Esophagus muscularis mucosa (tissue), 4 donors: ENCODE measurements around the gene ULBP2. TPM values are rescaled to one million over a fixed set of nuclear protein-coding genes. Genes with fewer than 3 reads are reported as not detected.
"Not testable (repeated sequence)": the region's sequence is repeated elsewhere in the genome, so short reads cannot be mapped to it uniquely, and the experiment has no call there.

Experiments used
- DNase-seq: peaks from one replicate; pipeline ENCODE4 v3.0.0-alpha.2; 2017; ENCODE audit errors: extremely low spot score
- H3K27ac ChIP-seq, 4 donors: fragments of 200-600 bp; sonication (generic); replicated peaks in 1 of 4; 1 replicate in 3 of 4; 2 replicates in 1 of 4; pipeline ENCODE4 v1.5.1; 2016 to 2019; ENCODE audit warnings: mild to moderate bottlenecking in 1 of 4
- H3K27me3 ChIP-seq, 4 donors: fragments of 200-600 bp; sonication (generic); one replicate each; pipeline versions ENCODE4 v1.5.1 to v1.6.0; 2016 to 2019
- H3K36me3 ChIP-seq, 4 donors: fragments of 200-600 bp; sonication (generic); one replicate each; pipeline ENCODE4 v1.5.1; 2016 to 2019
- H3K4me1 ChIP-seq, 4 donors: fragments of 200-600 bp; sonication (generic); one replicate each; pipeline ENCODE4 v1.5.1; 2016 to 2019
- H3K4me3 ChIP-seq, 4 donors: fragments of 200-600 bp; sonication (generic); 1 replicate in 2 of 4; 2 replicates in 2 of 4; pipeline ENCODE4 v1.5.1; 2016 to 2019; ENCODE audit warnings: mild to moderate bottlenecking in 4 of 4, moderate library complexity in 1 of 4
- H3K9me3 ChIP-seq, 4 donors: fragments of 200-600 bp; sonication (generic); 1 replicate in 3 of 4; 2 replicates in 1 of 4; pipeline ENCODE4 v1.5.1; 2016 to 2019
- CTCF ChIP-seq, 3 experiments: fragments of 200-600 bp in 2 of 3; fragments of 450-650 bp in 1 of 3; sonication (generic) in 2 of 3; IDR thresholded peaks; one replicate each; pipeline ENCODE4 v1.5.1; 2017 to 2019; ENCODE audit warnings: antibody characterized with exemption in 3 of 3, mild to moderate bottlenecking in 2 of 3, moderate library complexity in 1 of 3
- EP300 ChIP-seq: sonication (generic); formaldehyde crosslinking; IDR thresholded peaks from one replicate; pipeline ENCODE4 v1.6.1; 2017; ENCODE audit warnings: antibody characterized with exemption
- POLR2A ChIP-seq: fragments of 450-650 bp; IDR thresholded peaks from one replicate; pipeline ENCODE4 v1.6.1; 2017; ENCODE audit warnings: antibody characterized with exemption, moderate library complexity, mild to moderate bottlenecking, low read depth
- POLR2AphosphoS5 ChIP-seq, 2 donors: sonication (generic); formaldehyde crosslinking; IDR thresholded peaks; one replicate each; pipeline ENCODE4 v1.6.1; 2017; ENCODE audit warnings: antibody characterized with exemption in 2 of 2
- WGBS: methylation state at CpG from one replicate; pipeline ENCODE4 v1.1.5; 2018; 5-methylcytosine and 5-hydroxymethylcytosine counted together
- intact Hi-C: fragments of 100-400 bp; cut with DNase I; formaldehyde crosslinking; loops from one replicate; pipeline ENCODE4 v1.15.1; 2023
- total RNA-seq, 4 donors: library from RNA; depleted of rRNA; stranded (reverse); fragments of >200 nt; gene quantifications; one replicate each; pipeline versions ENCODE4 v1.1.0 to v1.2.1, GENCODE V29; 2016

The ULBP2 gene
- total RNA-seq, 4 donors from 2014 or later = 0.39 TPM; not detected in 3

GRCh38 chr6:149939356-149939648 is 2.5 kb upstream of the ULBP2 start:
- peak in 1 of 2 donors; percentile 14 for TF ChIP-seq POLR2AphosphoS5 (IDR thresholded peaks at IDR 0.05)
- no peak for TF ChIP-seq CTCF (IDR thresholded peaks at IDR 0.05)
- no peak for TF ChIP-seq EP300
- Histone ChIP-seq H3K4me3 (no peak overlapping the region), H3K9me3 (no peaks in the 10 kb centered on the region), H3K27me3 (peaks cover 18 to 90% (median 70%) of the 10 kb centered on the region in 4 donors), H3K36me3 (no peaks in the 10 kb centered on the region), H3K4me1 (peaks cover 18 to 34% (median 31%) of the 10 kb centered on the region in 4 donors), H3K27ac (no peak overlapping the region)
- intact Hi-C loops = no loop called here
- WGBS = 28% methylated on average over 5 of the region's 5 CpGs
- DNase-seq = no peak

GRCh38 chr6:149939909-149940671 is 1.7 kb upstream of the ULBP2 start:
- no peak overlapping the region for H3K27ac ChIP-seq
- TF ChIP-seq POLR2A = no peak
- intact Hi-C loops = no loop called here
- no peak for DNase-seq
- H3K36me3 ChIP-seq = no peaks in the 10 kb centered on the region
- WGBS = 18% methylated on average over 6 of the region's 6 CpGs
- no peaks in the 10 kb centered on the region for H3K9me3 ChIP-seq
- peaks cover 18 to 84% (median 66%) of the 10 kb centered on the region in 4 donors for H3K27me3 ChIP-seq
- H3K4me1 ChIP-seq = peaks cover 18 to 34% (median 31%) of the 10 kb centered on the region in 4 donors
- no peak overlapping the region for H3K4me3 ChIP-seq

- H3K9me3 ChIP-seq = no peaks in the 10 kb centered on the region
- H3K4me1 ChIP-seq = peaks cover 18 to 34% (median 31%) of the 10 kb centered on the region in 4 donors
- H3K27ac ChIP-seq = no peak overlapping the region
- intact Hi-C loops = no loop called here
- no peak for TF ChIP-seq POLR2A
- no peak for TF ChIP-seq POLR2AphosphoS5 (IDR thresholded peaks at IDR 0.05)
- no peak for TF ChIP-seq CTCF (IDR thresholded peaks at IDR 0.05)
- TF ChIP-seq EP300 = no peak
- peaks cover 18 to 79% (median 60%) of the 10 kb centered on the region in 4 donors for H3K27me3 ChIP-seq
- H3K36me3 ChIP-seq = no peaks in the 10 kb centered on the region
- WGBS = 40% methylated on average over 6 of the region's 6 CpGs
- DNase-seq = no peak
- no peak overlapping the region for H3K4me3 ChIP-seq
Measured at GRCh38 chr6:149940672-149940982, 1.2 kb upstream of the ULBP2 start.

GRCh38 chr6:149942461-149942829 is 631 bp downstream of the ULBP2 start:
- WGBS = 30% methylated on average over 12 of the region's 13 CpGs
- TF ChIP-seq POLR2A = no peak
- TF ChIP-seq CTCF (IDR thresholded peaks at IDR 0.05) = no peak
- TF ChIP-seq EP300 = no peak
- no peak for TF ChIP-seq POLR2AphosphoS5 (IDR thresholded peaks at IDR 0.05)
- Histone ChIP-seq H3K27me3 (peaks cover 18 to 61% (median 46%) of the 10 kb centered on the region in 4 donors), H3K4me1 (peaks cover 18 to 34% (median 31%) of the 10 kb centered on the region in 4 donors), H3K9me3 (no peaks in the 10 kb centered on the region), H3K27ac (no peak overlapping the region), H3K4me3 (peak overlapping the region; percentile 50 to 58 (median 52)), H3K36me3 (no peaks in the 10 kb centered on the region)
- intact Hi-C loops = no loop called here
- DNase-seq = no peak

GRCh38 chr6:149943321-149943720 is 1.5 kb downstream of the ULBP2 start:
- DNase-seq, H3K9me3 ChIP-seq, H3K27ac ChIP-seq, H3K4me3 ChIP-seq, H3K36me3 ChIP-seq, intact Hi-C loops: not testable (repeated sequence)
- WGBS = 72% methylated on average over 2 of the region's 5 CpGs
- H3K4me1 ChIP-seq = peaks cover 16 to 31% (median 28%) of the 10 kb centered on the region in 4 donors
- H3K27me3 ChIP-seq = peaks cover 18 to 59% (median 40%) of the 10 kb centered on the region in 4 donors

GRCh38 chr6:149945276-149945675 is 3.5 kb downstream of the ULBP2 start:
- H3K9me3 ChIP-seq, H3K27ac ChIP-seq, H3K36me3 ChIP-seq, DNase-seq, H3K4me3 ChIP-seq, intact Hi-C loops: not testable (repeated sequence)
- Histone ChIP-seq H3K27me3 (peaks cover under 1 to 54% (median 21%) of the 10 kb centered on the region in 4 donors), H3K4me1 (peaks cover 5 to 20% (median 18%) of the 10 kb centered on the region in 4 donors)
- WGBS = 87% methylated on average over 3 of the region's 6 CpGs

GRCh38 chr6:149946631-149947030 is 4.8 kb downstream of the ULBP2 start:
- intact Hi-C loops, H3K4me1 ChIP-seq, H3K9me3 ChIP-seq, H3K4me3 ChIP-seq, H3K36me3 ChIP-seq, H3K27ac ChIP-seq, DNase-seq: not testable (repeated sequence)
- 62% methylated on average over 7 of the region's 7 CpGs for WGBS
- H3K27me3 ChIP-seq = peaks cover 0 to 54% (median 10%) of the 10 kb centered on the region in 4 donors

GRCh38 chr6:149947533-149947932 is 5.7 kb downstream of the ULBP2 start:
- DNase-seq, H3K9me3 ChIP-seq, H3K27ac ChIP-seq, H3K4me3 ChIP-seq, H3K36me3 ChIP-seq, intact Hi-C loops, H3K4me1 ChIP-seq: not testable (repeated sequence)
- no CpG with 5 or more reads among the region's 1 CpG for WGBS
- H3K27me3 ChIP-seq = peaks cover 0 to 55% (median 8%) of the 10 kb centered on the region in 4 donors
